HEK293 (cell line): ENCODE data around the gene AJUBA.

Source experiments
- ZNF175 ChIP-seq: fragments of 450-650 bp; formaldehyde crosslinking; IDR thresholded peaks from 2 replicates; pipeline ENCODE4 v1.5.1; 2016; ENCODE audit warnings: missing biosample characterization, missing genetic modification characterization
- TF ChIP-seq, protein P1 (sequence below): fragments of 450-650 bp; formaldehyde crosslinking; IDR thresholded peaks from 2 replicates; pipeline ENCODE4 v1.5.1; 2016; ENCODE audit warnings: missing biosample characterization, missing genetic modification characterization
- TF ChIP-seq, protein P2 (sequence below): fragments of 450-650 bp; formaldehyde crosslinking; IDR thresholded peaks from 2 replicates; pipeline ENCODE4 v1.5.1; 2016; ENCODE audit warnings: missing biosample characterization, missing genetic modification characterization
- TF ChIP-seq, protein P3 (sequence below): fragments of 450-650 bp; formaldehyde crosslinking; optimal IDR thresholded peaks from 2 replicates; pipeline ENCODE3; 2016; ENCODE audit warnings: missing biosample characterization, mild to moderate bottlenecking, missing genetic modification characterization
- TF ChIP-seq, protein P4 (sequence below): fragments of 450-650 bp; formaldehyde crosslinking; IDR thresholded peaks from 2 replicates; pipeline ENCODE4 v1.5.1; 2016; ENCODE audit warnings: missing biosample characterization, missing genetic modification characterization

DNA sequence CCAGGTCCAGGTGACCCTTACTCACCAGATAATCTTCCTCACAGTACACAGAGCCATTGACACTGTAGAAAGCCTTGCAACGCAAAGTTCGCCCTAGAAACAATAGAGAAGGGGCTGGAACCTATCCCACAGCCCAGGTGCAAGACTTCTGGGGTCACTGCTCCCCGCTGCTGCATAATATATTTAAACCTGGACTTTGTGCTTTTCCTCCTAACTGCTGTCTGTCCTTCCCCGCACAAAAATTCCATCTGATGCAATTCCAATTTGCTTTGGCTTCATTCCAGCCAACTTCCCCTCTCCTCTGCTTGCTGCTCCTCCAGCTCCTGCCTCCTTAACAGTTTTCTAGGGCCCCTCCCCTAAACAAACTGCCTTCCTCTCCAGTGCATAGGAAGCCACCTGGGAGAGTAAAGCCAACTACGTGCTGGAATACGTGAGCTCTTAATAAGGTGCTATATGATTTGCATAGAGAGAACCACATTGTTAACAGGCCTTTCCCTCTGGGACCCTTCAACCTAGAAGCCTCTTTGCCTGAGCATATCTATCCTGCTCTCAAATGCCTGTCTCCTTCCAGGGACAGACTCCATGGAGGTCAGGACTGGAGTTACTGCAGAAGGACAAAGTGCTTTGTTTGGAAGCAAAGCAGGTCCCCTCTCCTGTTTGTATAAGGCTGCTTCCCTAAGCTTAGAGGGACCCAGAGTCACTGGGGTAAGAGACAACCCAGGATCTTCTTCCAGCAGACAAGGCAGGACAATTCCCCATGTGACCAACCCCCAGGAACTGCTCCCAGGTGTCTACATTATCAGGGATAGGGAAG is 5.5 kb downstream of the AJUBA start:
- no peak for TF ChIP-seq ZNF175 (tag by site-specific recombination)
- TF ChIP-seq, protein P1, sequence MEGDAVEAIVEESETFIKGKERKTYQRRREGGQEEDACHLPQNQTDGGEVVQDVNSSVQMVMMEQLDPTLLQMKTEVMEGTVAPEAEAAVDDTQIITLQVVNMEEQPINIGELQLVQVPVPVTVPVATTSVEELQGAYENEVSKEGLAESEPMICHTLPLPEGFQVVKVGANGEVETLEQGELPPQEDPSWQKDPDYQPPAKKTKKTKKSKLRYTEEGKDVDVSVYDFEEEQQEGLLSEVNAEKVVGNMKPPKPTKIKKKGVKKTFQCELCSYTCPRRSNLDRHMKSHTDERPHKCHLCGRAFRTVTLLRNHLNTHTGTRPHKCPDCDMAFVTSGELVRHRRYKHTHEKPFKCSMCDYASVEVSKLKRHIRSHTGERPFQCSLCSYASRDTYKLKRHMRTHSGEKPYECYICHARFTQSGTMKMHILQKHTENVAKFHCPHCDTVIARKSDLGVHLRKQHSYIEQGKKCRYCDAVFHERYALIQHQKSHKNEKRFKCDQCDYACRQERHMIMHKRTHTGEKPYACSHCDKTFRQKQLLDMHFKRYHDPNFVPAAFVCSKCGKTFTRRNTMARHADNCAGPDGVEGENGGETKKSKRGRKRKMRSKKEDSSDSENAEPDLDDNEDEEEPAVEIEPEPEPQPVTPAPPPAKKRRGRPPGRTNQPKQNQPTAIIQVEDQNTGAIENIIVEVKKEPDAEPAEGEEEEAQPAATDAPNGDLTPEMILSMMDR = no peak
- TF ChIP-seq, protein P2, sequence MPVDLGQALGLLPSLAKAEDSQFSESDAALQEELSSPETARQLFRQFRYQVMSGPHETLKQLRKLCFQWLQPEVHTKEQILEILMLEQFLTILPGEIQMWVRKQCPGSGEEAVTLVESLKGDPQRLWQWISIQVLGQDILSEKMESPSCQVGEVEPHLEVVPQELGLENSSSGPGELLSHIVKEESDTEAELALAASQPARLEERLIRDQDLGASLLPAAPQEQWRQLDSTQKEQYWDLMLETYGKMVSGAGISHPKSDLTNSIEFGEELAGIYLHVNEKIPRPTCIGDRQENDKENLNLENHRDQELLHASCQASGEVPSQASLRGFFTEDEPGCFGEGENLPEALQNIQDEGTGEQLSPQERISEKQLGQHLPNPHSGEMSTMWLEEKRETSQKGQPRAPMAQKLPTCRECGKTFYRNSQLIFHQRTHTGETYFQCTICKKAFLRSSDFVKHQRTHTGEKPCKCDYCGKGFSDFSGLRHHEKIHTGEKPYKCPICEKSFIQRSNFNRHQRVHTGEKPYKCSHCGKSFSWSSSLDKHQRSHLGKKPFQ (tag by site-specific recombination) = no peak
- TF ChIP-seq, protein P3, sequence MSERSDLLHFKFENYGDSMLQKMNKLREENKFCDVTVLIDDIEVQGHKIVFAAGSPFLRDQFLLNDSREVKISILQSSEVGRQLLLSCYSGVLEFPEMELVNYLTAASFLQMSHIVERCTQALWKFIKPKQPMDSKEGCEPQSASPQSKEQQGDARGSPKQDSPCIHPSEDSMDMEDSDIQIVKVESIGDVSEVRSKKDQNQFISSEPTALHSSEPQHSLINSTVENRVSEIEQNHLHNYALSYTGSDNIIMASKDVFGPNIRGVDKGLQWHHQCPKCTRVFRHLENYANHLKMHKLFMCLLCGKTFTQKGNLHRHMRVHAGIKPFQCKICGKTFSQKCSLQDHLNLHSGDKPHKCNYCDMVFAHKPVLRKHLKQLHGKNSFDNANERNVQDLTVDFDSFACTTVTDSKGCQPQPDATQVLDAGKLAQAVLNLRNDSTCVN = no peak
- TF ChIP-seq, protein P4, sequence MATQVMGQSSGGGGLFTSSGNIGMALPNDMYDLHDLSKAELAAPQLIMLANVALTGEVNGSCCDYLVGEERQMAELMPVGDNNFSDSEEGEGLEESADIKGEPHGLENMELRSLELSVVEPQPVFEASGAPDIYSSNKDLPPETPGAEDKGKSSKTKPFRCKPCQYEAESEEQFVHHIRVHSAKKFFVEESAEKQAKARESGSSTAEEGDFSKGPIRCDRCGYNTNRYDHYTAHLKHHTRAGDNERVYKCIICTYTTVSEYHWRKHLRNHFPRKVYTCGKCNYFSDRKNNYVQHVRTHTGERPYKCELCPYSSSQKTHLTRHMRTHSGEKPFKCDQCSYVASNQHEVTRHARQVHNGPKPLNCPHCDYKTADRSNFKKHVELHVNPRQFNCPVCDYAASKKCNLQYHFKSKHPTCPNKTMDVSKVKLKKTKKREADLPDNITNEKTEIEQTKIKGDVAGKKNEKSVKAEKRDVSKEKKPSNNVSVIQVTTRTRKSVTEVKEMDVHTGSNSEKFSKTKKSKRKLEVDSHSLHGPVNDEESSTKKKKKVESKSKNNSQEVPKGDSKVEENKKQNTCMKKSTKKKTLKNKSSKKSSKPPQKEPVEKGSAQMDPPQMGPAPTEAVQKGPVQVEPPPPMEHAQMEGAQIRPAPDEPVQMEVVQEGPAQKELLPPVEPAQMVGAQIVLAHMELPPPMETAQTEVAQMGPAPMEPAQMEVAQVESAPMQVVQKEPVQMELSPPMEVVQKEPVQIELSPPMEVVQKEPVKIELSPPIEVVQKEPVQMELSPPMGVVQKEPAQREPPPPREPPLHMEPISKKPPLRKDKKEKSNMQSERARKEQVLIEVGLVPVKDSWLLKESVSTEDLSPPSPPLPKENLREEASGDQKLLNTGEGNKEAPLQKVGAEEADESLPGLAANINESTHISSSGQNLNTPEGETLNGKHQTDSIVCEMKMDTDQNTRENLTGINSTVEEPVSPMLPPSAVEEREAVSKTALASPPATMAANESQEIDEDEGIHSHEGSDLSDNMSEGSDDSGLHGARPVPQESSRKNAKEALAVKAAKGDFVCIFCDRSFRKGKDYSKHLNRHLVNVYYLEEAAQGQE (tag by site-specific recombination) = no peak
